HL-60 (cell line): ENCODE measurements around the gene PXDN.

Experiments
- CTCF ChIP-seq: IDR thresholded peaks from one replicate; pipeline ENCODE4 v1.5.1; 2011; ENCODE audit warnings: low read length, control low read depth, inconsistent platforms; ENCODE audit not compliant: insufficient read depth
- POLR2AphosphoS5 ChIP-seq: IDR thresholded peaks from 2 replicates; pipeline ENCODE4 v1.6.1; 2012; ENCODE audit warnings: low read depth
- REST ChIP-seq: IDR thresholded peaks from 2 replicates; pipeline ENCODE4 v1.6.1; 2012; ENCODE audit warnings: low read depth; ENCODE audit not compliant: insufficient replicate concordance

- TF ChIP-seq REST: no peak
- TF ChIP-seq CTCF: no peak
- no peak for TF ChIP-seq POLR2AphosphoS5
Observed at GRCh38 chr2:1674766-1675397, 69.4 kb downstream of the PXDN start.
